SJCRH30 (cell line): ENCODE measurements around the gene ALPK1. TPM values are rescaled to one million over a fixed set of nuclear protein-coding genes. Genes with fewer than 3 reads are reported as not detected.
A peak's percentile ranks its signal among the peaks of the same experiment; 100 is the strongest.
"Not testable (repeated sequence)": the region's sequence is repeated elsewhere in the genome, so short reads cannot be mapped to it uniquely, and the experiment has no call there.

Experiments used
- DNase-seq, 2 experiments: peaks; one replicate each; pipeline ENCODE4 v3.0.0-alpha.2; 2015 to 2020
- H3K27ac ChIP-seq: fragments of 250-450 bp; sonication (Bioruptor Pico); 2 replicates; pipeline ENCODE4 v1.5.1; 2020; ENCODE audit warnings: mild to moderate bottlenecking, moderate library complexity
- H3K27me3 ChIP-seq: fragments of 250-450 bp; sonication (Bioruptor Pico); 2 replicates; pipeline ENCODE4 v1.5.1; 2020; ENCODE audit warnings: mild to moderate bottlenecking, moderate library complexity
- H3K36me3 ChIP-seq: fragments of 250-450 bp; sonication (Bioruptor Pico); 2 replicates; pipeline ENCODE4 v1.5.1; 2020; ENCODE audit warnings: mild to moderate bottlenecking, moderate library complexity
- H3K4me1 ChIP-seq: fragments of 250-450 bp; sonication (Bioruptor Pico); 2 replicates; pipeline ENCODE4 v1.5.1; 2020; ENCODE audit warnings: mild to moderate bottlenecking, moderate library complexity
- H3K4me3 ChIP-seq: fragments of 250-450 bp; sonication (Bioruptor Pico); 2 replicates; pipeline ENCODE4 v1.5.1; 2020; ENCODE audit warnings: mild to moderate bottlenecking, moderate library complexity
- H3K9me3 ChIP-seq: fragments of 250-450 bp; sonication (Bioruptor Pico); replicated peaks from 2 replicates; pipeline ENCODE4 v1.5.1; 2020; ENCODE audit warnings: mild to moderate bottlenecking, moderate library complexity
- total RNA-seq: library from RNA; depleted of rRNA; stranded (reverse); fragments of >200 nt; shearing (Covaris generic); gene quantifications from 2 replicates; pipeline ENCODE4 v1.2.3, GENCODE V29; 2014

ALPK1 gene
- total RNA-seq, 1 experiment from 2014 or later, result 5.1 TPM

- Histone ChIP-seq H3K4me3 (no peak overlapping the region), H3K27ac (no peak overlapping the region)
- DNase-seq, result no peak
These were observed 17.9 kb upstream of the ALPK1 start for GRCh38 chr4:112279025-112279881.

GRCh38 chr4:112279882-112280315 lies 17.3 kb upstream of the ALPK1 start:
- peaks cover 9% of the 10 kb centered on the region for H3K36me3 ChIP-seq
- H3K27me3 ChIP-seq, result no peaks in the 10 kb centered on the region
- H3K4me1 ChIP-seq, result peaks cover 8% of the 10 kb centered on the region
- H3K9me3 ChIP-seq, result no peaks in the 10 kb centered on the region
- H3K27ac ChIP-seq, result no peak overlapping the region
- no peak for DNase-seq
- no peak overlapping the region for H3K4me3 ChIP-seq

More at GRCh38 chr4:112279025-112279881, 17.9 kb upstream of the ALPK1 start:
- Histone ChIP-seq H3K9me3 (no peaks in the 10 kb centered on the region), H3K4me1 (peaks cover 8% of the 10 kb centered on the region), H3K27me3 (no peaks in the 10 kb centered on the region), H3K36me3 (peaks cover 9% of the 10 kb centered on the region)

GRCh38 chr4:112280386-112281056 lies 16.6 kb upstream of the ALPK1 start:
- H3K27me3 ChIP-seq, result no peaks in the 10 kb centered on the region
- no peak overlapping the region for H3K4me3 ChIP-seq
- peaks cover 9% of the 10 kb centered on the region for H3K36me3 ChIP-seq
- DNase-seq, result no peak
- no peaks in the 10 kb centered on the region for H3K9me3 ChIP-seq
- peaks cover 8% of the 10 kb centered on the region for H3K4me1 ChIP-seq
- H3K27ac ChIP-seq, result no peak overlapping the region

GRCh38 chr4:112281895-112282398 lies 15.2 kb upstream of the ALPK1 start:
- H3K27me3 ChIP-seq, H3K36me3 ChIP-seq, DNase-seq: not testable (repeated sequence)

GRCh38 chr4:112282860-112283667 lies 14.1 kb upstream of the ALPK1 start:
- no peak overlapping the region for H3K27ac ChIP-seq
- H3K36me3 ChIP-seq, result peaks cover 3% of the 10 kb centered on the region
- no peak overlapping the region for H3K4me3 ChIP-seq
- H3K9me3 ChIP-seq, result no peaks in the 10 kb centered on the region
- H3K4me1 ChIP-seq, result peaks cover 6% of the 10 kb centered on the region
- DNase-seq, result no peak
- no peaks in the 10 kb centered on the region for H3K27me3 ChIP-seq

More at GRCh38 chr4:112281895-112282398, 15.2 kb upstream of the ALPK1 start:
- H3K4me1 ChIP-seq, H3K4me3 ChIP-seq, H3K9me3 ChIP-seq, H3K27ac ChIP-seq: not testable (repeated sequence)

GRCh38 chr4:112284166-112284565 lies 13.0 kb upstream of the ALPK1 start:
- peaks cover 3% of the 10 kb centered on the region for H3K36me3 ChIP-seq
- peak overlapping the region; percentile 85 for H3K4me3 ChIP-seq
- no peak for DNase-seq
- H3K4me1 ChIP-seq, result peaks cover 6% of the 10 kb centered on the region
- no peaks in the 10 kb centered on the region for H3K9me3 ChIP-seq
- H3K27ac ChIP-seq, result no peak overlapping the region
- H3K27me3 ChIP-seq, result no peaks in the 10 kb centered on the region

- peak overlapping the region; percentile 63 for H3K27ac ChIP-seq
These were observed 12.3 kb upstream of the ALPK1 start for GRCh38 chr4:112284662-112285411.

GRCh38 chr4:112287258-112287989 lies 9.7 kb upstream of the ALPK1 start:
- Histone ChIP-seq H3K9me3 (no peaks in the 10 kb centered on the region), H3K4me1 (peaks cover 6% of the 10 kb centered on the region), H3K27ac (no peak overlapping the region), H3K27me3 (no peaks in the 10 kb centered on the region), H3K36me3 (no peaks in the 10 kb centered on the region), H3K4me3 (no peak overlapping the region)
- no peak for DNase-seq

More at GRCh38 chr4:112284662-112285411, 12.3 kb upstream of the ALPK1 start:
- H3K36me3 ChIP-seq, result peaks cover 3% of the 10 kb centered on the region
- DNase-seq, result peak; percentile 12 to 46
- peak overlapping the region; percentile 85 for H3K4me3 ChIP-seq
- peaks cover 6% of the 10 kb centered on the region for H3K4me1 ChIP-seq
- no peaks in the 10 kb centered on the region for H3K27me3 ChIP-seq
- H3K9me3 ChIP-seq, result no peaks in the 10 kb centered on the region

GRCh38 chr4:112288455-112288854 lies 8.7 kb upstream of the ALPK1 start:
- H3K9me3 ChIP-seq, result no peaks in the 10 kb centered on the region
- H3K4me1 ChIP-seq, result peaks cover 4% of the 10 kb centered on the region
- DNase-seq, result no peak
- H3K27me3 ChIP-seq, result no peaks in the 10 kb centered on the region
- H3K4me3 ChIP-seq, result no peak overlapping the region
- no peaks in the 10 kb centered on the region for H3K36me3 ChIP-seq
- no peak overlapping the region for H3K27ac ChIP-seq

GRCh38 chr4:112289407-112290253 lies 7.5 kb upstream of the ALPK1 start:
- Histone ChIP-seq H3K36me3 (no peaks in the 10 kb centered on the region), H3K9me3 (no peaks in the 10 kb centered on the region), H3K4me1 (no peaks in the 10 kb centered on the region), H3K4me3 (no peak overlapping the region), H3K27me3 (no peaks in the 10 kb centered on the region), H3K27ac (no peak overlapping the region)
- no peak for DNase-seq

GRCh38 chr4:112290341-112290740 lies 6.8 kb upstream of the ALPK1 start:
- DNase-seq, result no peak
- H3K27me3 ChIP-seq, result no peaks in the 10 kb centered on the region
- H3K4me3 ChIP-seq, result no peak overlapping the region
- H3K27ac ChIP-seq, result no peak overlapping the region
- H3K9me3 ChIP-seq, result no peaks in the 10 kb centered on the region
- no peaks in the 10 kb centered on the region for H3K4me1 ChIP-seq
- no peaks in the 10 kb centered on the region for H3K36me3 ChIP-seq

- Histone ChIP-seq H3K27ac (no peak overlapping the region), H3K27me3 (no peaks in the 10 kb centered on the region), H3K4me1 (no peaks in the 10 kb centered on the region), H3K36me3 (no peaks in the 10 kb centered on the region), H3K9me3 (no peaks in the 10 kb centered on the region), H3K4me3 (no peak overlapping the region)
- DNase-seq, result no peak
These were observed 2.6 kb downstream of the ALPK1 start for GRCh38 chr4:112299721-112300120.
